GM18499 (cell line): ENCODE measurements around the gene NACC1.

Experiments
- ATAC-seq: cut with Tn5 transposase; IDR thresholded peaks from one replicate; pipeline ENCODE4 v1.9.1; 2021; ENCODE audit warnings: moderate number of reproducible peaks; ENCODE audit not compliant: insufficient read depth, unreplicated experiment

Gene NACC1

DNA sequence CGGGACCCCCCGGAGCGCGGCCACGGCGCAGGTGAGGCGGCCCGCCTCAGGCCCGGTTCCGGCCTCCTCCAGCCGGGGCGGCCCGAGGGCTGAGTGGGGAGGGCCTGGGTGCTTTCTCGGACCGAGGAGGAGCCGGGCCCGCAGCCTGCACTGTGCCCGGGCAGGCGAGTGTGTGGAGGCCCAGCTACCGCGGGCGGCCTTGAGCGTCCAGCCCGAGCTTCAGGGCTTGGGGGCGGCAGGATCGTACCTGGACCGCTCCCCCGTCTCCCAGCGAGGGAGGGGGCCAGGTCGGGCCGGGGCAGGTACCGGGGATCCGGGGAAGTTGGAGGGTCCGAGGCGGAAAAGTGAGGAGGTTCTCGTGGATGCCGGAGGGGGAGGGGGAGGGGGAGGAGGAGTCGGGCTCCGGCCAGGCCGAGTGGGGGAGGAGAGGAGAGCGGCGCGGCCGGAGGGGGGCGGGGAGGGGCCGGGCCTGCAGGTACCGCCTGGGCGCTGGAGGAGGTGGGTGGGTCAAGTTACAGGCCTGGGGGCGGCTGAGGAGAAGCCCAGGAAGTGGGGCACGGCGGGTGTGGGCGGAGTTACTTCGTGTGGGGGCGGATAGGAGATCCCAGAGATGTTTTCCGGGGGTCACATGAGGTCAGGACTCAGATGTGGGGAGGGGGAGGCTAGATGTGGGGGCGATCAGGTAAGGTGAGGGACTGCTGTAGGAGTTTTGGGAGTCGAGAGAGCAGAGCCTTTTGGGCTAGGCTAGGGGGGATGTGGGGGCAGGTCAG is 545 bp downstream of the NACC1 start:
- no peak for ATAC-seq

DNA sequence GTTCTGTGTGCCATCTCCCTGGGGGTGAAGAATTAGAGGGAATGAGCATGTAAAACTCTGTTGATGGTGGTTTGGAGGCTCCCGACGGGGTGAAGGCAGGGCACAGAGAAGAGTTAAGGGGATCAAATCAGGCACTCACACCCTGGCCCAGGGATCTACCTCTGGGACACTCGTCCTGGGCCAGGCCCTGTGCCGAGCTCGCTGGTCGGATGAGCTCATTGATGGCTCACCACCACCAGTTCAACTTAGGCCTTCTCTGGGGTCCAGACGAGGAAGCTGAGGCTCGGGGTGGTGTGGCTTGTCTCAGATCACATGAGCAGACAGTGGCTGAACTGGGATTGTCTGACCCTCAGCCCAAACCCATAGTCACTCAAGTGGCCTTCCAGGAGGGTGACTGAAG is 1.6 kb downstream of the NACC1 start:
- no peak for ATAC-seq

DNA sequence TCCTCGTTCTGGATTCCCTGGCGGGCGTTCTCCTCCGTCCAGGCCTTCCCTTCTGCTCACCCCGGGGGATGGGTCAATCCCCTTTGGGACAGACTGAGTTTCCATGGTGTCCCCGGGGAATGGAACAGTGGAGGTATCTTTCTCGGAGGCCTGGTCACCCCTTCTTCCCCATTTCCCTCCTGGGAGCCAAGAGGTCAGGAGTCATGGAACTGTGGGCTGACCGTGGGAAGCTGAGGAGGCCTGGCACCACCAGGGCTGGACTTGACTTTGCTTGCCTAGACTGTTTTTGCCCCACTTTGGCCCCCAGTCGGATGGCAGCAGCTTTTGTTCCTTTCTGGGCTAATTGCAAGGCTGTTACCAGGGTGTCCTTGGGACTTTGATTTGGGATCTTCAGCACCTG is 2.0 kb downstream of the NACC1 start:
- no peak for ATAC-seq

DNA sequence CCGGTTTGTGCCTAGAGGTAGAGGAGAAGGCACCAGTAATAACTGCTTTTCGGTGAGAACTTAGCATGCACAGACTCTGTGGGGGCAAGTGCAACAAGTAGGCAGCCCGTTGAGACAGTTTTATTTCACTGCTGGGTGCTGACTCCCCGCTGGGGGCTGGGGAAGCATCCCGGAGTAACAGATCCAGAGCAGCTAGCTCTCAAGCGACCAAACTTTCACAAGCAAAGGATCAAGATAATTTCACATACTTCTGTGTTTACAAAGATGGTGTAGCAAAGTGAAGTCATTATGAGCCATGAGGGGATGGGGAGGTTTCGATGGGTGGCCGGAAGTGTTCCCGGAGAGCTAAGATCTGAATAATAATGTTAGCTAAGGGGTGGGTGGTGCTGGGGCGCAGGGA is 2.8 kb downstream of the NACC1 start:
- ATAC-seq = no peak

DNA sequence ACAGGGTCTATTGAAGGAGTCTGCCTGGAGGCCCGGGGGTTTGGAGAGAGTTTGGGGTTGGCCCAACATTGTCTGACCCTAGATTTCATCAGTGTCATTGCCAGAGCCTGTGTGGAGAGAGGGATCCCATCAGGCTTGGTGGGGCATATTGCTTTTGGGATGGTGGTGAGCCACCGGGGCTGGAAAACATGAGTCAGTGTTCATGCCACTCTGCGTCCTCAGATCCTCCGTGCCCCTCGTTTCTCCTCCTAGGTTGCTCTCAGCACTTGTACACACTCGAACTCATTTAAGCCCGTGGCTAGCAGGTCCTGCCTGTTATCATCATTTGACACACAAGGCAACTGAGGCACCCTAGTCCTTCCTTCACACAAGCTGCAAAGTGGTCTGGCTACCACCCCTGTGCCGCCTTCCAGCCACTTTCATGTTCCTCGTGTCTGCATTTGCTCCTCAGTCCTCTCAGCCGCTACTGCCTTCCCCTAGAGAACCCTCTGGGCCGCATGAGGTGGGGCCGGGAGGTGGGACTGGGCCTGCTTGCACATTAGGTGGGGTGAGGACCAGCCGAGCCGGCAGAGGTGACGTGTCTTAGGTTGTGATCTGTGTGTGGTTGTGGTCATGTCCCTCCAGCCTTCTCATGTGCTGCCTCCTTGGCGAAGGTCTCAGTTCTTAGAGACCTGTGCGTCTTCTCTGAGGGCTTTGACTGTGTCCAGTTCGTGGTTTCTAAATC is 3.6 kb downstream of the NACC1 start:
- ATAC-seq = no peak

DNA sequence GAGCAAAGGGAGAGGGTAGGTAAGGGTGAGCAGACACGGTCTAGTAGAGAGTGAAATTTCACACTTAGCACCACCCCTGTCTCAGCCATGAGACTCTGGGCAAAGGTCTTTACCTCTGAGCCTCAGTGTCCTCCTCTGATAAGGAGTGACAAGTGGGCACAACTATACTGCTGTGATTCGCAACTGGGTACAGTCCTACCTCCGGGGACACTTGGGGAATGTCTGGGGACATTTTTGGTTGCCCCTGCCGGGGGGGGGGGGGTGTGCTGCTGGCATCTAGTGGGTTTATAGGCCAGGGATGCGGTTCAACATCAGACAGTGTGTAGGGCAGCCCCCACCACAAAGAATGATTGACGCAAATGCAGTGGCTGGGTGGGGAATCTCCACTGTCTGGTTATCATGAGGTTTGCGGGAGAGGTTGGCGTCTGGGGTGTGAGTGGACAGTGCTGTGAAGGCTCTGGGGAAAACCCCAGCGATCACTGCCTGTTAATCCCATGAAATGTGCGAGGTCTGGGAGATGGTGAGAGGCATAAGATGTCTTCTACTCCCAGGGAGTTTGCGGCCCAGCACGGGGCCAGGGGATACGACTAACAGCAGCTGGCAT is 4.3 kb downstream of the NACC1 start:
- no peak for ATAC-seq

DNA sequence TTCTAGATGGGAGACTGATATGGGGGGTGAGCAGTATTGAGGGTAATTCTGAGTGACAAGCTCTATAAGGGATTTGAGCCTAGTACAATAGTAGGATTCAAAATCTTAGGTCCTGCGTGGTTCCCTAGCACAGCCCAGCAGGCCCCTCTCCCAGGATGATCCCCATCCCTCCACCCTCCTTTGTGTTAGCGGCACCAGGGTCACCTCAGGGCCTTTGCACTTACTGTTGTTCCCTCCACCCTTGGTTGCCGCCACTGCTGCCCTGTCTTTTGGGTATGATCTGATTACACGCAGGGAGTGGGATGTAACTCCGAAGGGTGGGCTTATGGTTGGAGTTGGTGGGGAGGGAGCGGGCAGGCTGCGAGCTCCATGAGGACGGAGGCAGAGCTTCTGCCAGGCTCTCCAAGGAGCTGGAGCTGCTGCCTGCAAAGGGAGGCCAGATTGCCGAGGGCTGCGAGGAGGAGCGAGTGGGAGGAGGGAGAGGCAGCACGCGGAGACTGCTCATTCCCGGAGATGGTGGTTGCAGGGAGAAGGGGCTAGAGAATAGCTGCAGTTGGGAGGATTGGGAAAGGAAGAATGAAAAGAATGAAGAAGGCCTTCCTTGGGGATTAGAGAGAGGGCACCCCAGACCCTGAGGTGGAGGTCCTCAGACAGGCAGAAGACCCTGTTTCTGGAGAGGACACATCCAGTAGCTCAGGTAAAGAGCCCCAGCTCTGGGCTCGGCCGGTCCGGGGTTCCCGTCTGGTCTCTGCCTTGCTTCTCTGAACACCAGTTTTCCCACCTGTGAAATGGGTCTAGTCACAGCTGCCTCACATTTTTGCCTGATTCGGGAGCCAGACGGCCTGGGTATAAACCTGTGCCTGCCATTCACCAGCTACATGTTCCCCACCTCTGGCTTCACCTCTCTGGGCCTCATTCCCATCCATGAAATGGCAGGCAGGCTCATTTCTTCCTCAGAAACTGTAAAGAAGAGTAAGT is 5.2 kb downstream of the NACC1 start:
- ATAC-seq = no peak

DNA sequence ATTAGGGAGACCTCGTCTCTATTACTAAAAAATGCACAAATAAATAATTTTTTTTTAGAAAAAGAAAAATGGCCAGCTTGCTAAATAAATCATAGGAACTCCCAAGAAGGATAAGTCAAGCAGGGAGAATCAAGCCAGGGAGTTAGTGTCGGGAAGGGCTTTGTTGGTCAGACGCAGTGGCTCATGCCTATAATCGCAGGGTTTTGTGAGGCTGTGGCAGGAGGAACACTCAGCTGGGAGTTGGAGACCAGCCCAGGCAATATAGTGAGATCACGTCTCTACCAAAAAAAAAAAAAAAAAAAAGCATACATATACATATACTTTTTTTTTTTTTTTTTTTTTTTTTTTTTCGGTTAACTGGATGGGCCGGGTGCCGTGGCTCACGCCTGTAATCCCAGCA is 9.0 kb downstream of the NACC1 start:
- no peak for ATAC-seq

DNA sequence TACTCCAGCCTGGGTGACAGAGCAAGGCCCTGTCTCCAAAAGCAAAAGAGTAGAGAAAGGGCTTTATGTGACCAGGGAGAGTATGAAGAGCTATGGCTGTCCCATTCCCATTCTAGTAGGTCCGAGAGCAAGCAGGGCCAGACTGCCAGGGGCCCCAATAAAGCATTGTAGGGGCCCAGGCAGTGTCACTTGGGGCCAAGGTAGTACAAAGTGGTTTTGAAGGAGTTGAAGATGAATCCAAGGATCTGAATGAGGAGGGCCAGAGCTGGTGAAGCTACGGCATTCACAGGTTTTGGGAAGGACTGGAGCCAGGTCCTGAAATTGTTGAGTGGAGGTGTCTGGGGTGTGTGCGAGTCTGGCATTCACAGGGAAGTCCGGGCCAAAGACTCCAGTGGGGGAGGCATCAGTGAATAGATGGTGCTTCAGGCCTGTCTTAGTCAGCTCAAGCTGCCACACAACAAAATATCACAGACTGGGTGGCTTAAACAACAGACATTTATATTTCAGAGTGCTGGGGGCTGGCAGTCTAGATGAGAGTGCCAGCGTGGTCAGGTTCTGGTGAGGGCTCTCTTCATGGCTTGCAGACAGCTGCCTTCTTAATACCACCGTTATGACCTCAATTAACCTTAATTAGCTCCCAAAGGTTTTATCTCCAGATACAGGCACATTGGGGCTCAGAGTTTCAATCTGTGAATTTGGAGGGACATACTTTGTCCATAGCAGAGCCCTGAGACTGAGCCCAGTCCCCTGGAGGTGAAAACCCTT is 9.9 kb downstream of the NACC1 start:
- ATAC-seq = no peak

DNA sequence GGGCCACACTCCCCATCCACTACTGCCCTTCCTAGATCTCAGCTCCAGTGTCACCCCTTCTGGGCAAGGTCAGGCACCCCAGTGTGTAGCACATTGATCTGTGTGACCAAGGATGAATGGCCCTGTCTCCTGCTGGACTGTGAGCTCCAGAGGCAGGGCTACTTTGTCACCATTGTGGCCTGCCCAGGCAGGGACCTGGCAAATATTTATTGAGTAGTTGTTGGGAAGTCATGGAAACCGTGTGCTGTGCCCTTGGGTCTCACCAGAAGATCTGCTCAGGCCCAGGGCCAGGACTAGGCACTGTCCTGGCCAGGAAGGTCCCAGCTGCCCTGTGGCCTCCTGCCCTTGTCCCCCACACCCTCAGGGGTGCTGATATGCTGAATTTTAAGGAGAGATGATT is 10.5 kb downstream of the NACC1 start:
- no peak for ATAC-seq

DNA sequence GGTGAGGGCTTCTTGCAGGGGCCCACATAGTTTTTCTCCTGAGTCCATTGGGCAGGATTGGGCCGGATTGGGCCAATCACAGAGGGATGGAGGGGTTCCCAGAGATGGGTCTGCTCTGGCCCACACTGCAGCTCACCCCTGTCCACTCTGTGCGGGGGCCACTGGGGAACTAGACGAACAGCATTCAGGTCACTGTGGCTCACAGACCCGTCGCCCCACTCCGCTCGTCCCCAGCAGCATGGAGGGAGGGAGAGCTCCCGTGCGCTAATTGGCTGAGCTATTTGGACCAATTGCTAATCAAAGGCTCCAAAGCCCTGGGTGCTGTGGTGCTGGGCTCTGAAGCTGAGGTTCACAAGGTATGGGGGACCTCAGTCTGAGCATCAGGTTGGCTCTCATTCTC is 11.3 kb downstream of the NACC1 start:
- ATAC-seq = no peak

DNA sequence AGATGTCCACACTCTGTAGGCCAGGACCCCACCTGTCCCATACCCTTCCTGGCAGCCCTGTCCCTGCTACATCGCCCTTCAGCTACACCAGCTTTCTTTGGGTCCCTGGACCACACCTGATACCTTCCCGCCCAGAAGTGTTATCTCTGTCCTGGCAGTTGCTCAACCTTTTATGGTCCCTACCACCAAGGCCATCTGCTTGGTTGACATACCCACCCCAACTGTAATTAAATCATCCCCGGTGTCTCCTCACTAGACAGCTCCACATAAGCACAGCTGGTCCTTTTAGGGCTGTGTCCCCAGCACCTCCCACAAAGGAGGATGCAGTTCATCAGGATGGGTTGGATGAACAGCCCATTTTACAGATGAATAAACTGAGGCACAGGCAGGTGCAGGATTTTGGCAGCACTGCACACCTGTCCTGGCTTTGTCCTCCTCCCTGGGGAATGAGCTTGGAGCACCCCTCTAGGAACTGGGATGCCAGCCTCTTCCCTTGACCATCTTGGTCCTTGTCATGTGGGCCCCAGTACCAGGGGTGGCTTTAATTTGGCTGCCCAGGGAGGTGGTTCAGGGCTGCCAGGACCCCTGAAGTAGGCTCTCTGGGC is 12.9 kb downstream of the NACC1 start:
- no peak for ATAC-seq

DNA sequence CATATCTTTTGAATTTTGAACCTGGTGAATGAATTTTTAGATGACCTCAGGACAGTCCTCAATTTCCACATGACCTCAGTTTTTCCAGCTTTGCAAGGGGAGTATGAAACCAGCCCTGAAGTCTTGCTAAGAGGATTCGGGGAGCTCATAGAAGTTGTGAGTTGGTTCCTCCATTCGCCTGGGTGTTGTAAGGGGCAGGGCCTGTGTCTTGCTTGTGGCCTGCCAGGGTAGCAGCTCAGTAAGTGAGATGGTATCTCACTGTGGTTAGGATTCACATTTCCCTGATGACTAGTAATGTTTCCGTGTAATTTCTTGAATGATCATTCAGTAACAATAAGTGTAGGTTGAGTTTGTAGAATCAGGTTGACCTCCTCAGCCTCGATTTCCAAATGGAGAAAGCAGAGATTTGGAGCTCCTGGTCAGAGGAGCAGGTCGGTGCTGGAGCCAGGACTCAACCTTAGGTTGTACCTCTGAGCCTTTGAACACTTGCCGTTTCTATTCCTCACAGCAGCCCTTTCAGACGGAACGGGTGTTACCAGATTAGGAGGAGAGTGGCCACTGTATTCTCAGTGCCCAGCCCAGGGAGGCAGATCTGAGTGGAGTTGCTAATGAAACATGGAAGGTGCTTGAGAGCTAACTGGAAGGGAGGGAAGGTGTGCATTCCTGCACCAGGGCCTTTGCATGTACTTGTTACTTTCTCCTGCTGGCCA is 14.6 kb downstream of the NACC1 start:
- no peak for ATAC-seq

DNA sequence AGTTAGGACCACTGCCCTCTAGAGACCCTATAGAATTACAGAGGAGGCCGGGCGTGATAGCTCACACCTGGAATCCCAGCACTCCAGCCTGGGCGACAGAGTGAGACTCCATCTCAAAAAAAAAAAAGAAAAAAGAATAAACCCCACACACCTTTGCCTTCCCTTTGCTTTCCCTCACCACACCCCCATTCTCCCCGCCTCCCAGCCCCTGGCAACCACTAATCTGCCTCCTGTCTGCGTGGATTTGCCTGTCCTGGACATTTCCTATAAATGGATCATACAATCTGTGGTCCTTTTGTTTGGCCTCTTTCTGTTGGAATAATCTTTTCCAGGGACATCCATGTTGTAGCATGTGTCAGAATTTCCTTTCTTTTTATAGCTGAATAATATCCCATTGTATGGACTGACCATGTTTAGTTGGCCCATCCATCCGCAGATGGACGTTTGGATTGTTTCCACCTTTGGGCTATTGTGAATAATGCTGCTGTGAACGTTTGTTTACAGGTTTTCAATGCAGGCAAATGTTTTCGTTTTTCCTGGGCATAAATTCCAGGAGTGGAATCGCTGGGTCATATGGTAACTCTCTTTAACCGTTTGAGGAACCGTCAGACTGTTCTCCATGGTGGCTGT is 15.3 kb downstream of the NACC1 start:
- no peak for ATAC-seq

DNA sequence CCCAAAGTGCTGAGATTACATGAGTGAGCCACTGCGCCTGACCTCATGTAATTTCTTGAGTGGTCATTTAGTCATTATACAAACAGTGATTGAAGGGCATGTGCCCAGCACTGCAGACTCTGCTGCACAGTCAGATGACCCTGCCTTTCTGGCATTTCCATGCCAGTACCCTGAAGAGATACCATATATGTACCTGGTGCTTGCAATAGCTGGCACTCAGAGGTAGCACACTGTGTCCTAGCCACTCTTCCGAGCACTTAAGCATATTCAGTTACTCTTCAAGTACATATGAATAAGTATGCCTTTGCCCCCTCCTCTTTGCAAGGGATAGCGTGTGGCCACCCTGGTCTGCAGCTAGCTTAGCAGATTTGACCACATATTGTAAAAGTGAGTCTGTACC is 16.6 kb downstream of the NACC1 start:
- no peak for ATAC-seq

DNA sequence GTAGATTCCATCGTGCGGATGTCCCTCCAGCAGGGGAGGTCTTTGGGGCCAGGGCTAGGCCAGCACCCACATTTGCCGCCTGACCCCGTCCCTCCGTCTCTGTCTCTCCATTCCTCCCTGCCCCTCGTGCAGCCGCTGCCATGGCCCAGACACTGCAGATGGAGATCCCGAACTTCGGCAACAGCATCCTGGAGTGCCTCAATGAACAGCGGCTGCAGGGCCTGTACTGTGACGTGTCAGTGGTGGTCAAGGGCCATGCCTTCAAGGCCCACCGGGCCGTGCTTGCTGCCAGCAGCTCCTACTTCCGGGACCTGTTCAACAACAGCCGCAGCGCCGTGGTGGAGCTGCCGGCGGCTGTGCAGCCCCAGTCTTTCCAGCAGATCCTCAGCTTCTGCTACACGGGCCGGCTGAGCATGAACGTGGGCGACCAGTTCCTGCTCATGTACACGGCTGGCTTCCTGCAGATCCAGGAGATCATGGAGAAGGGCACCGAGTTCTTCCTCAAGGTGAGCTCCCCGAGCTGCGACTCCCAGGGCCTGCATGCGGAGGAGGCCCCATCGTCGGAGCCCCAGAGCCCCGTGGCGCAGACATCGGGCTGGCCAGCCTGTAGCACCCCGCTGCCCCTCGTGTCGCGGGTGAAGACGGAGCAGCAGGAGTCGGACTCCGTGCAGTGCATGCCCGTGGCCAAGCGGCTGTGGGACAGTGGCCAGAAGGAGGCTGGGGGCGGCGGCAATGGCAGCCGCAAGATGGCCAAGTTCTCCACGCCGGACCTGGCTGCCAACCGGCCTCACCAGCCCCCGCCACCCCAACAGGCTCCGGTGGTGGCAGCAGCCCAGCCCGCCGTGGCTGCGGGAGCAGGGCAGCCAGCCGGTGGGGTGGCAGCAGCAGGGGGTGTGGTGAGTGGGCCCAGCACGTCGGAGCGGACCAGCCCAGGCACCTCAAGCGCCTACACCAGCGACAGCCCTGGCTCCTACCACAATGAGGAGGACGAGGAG is 17.3 kb downstream of the NACC1 start:
- no peak for ATAC-seq

DNA sequence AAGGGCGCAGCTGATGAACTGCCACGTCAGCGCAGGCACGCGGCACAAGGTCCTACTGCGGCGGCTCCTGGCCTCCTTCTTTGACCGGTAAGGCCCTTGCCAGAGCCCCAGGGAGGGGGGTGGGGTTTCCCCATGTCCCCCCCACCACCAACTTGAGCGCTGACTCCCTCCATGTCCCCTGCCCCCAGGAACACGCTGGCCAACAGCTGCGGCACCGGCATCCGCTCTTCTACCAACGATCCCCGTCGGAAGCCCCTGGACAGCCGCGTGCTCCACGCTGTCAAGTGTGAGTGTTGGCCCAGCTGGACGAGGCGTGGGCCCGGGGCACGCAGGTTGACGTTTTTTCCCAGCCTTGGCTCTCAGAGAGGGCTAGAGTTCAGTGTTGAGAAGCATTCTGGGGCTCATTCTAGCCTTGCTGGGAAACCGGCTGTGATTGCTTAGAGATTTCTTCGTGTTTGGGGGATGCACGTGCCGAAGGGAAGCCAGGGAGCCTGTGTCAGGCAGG is 19.3 kb downstream of the NACC1 start:
- ATAC-seq = no peak
